ENCODE measurements around the gene OMG. TPM values are rescaled to one million over a fixed set of nuclear protein-coding genes. Genes with fewer than 3 reads are reported as not detected.

Gene OMG
- total RNA-seq, 1 experiment from 2014 or later, result 0.16 TPM

DNA sequence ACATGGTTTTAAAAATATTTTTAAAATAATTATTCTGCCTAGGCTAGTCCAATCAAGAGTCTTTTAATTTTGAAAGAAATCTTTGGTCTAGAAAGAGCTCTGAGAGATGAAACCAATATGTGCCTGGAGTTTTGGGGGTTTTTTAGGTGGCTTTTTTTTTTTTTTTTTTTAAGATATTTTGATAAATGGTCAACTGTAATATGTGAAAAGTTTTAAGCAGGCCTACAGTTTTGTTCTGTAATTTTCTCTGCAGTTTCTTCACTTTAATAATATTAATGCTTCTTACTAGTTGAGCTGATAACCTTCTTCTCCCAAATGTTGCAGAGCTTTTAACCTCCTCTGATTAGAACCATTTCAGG, 45.1 kb downstream of the OMG start:
- DNase-seq (ENCODE audit: unreplicated experiment), result no peak
- Mint-ChIP-seq H3K27ac (ENCODE audit: low read depth, unreplicated experiment) (no peak overlapping the region), H3K4me3 (ENCODE audit: unreplicated experiment) (no peak overlapping the region), H3K4me1 (ENCODE audit: insufficient read depth, unreplicated experiment) (peaks cover 24% of the 10 kb centered on the region), H3K27me3 (ENCODE audit: insufficient read depth, unreplicated experiment) (no peaks in the 10 kb centered on the region), H3K9me3 (ENCODE audit: unreplicated experiment) (no peaks in the 10 kb centered on the region), H3K36me3 (ENCODE audit: insufficient read depth, unreplicated experiment) (peaks cover 27% of the 10 kb centered on the region)
- BruUV-seq (replicated peaks), result no TSS peak
- POLR2A ChIA-PET, result interaction anchor here (0.8 to 3.4 kb wide), 6 partner anchors 29 to 109 kb away, joined by 3 to 7 read pairs (median 4); no protein-coding TSS in a partner anchor
- TF ChIP-seq, protein P1, sequence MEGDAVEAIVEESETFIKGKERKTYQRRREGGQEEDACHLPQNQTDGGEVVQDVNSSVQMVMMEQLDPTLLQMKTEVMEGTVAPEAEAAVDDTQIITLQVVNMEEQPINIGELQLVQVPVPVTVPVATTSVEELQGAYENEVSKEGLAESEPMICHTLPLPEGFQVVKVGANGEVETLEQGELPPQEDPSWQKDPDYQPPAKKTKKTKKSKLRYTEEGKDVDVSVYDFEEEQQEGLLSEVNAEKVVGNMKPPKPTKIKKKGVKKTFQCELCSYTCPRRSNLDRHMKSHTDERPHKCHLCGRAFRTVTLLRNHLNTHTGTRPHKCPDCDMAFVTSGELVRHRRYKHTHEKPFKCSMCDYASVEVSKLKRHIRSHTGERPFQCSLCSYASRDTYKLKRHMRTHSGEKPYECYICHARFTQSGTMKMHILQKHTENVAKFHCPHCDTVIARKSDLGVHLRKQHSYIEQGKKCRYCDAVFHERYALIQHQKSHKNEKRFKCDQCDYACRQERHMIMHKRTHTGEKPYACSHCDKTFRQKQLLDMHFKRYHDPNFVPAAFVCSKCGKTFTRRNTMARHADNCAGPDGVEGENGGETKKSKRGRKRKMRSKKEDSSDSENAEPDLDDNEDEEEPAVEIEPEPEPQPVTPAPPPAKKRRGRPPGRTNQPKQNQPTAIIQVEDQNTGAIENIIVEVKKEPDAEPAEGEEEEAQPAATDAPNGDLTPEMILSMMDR (IDR thresholded peaks at IDR 0.05; ENCODE audit: unreplicated experiment), result no peak
- intact Hi-C loops (cut with micrococcal nuclease), result no loop called here
- CTCF ChIA-PET, result interaction anchor here (1.7 kb wide), 1 partner anchor 17 kb away, joined by 4 read pairs; no protein-coding TSS in a partner anchor

DNA sequence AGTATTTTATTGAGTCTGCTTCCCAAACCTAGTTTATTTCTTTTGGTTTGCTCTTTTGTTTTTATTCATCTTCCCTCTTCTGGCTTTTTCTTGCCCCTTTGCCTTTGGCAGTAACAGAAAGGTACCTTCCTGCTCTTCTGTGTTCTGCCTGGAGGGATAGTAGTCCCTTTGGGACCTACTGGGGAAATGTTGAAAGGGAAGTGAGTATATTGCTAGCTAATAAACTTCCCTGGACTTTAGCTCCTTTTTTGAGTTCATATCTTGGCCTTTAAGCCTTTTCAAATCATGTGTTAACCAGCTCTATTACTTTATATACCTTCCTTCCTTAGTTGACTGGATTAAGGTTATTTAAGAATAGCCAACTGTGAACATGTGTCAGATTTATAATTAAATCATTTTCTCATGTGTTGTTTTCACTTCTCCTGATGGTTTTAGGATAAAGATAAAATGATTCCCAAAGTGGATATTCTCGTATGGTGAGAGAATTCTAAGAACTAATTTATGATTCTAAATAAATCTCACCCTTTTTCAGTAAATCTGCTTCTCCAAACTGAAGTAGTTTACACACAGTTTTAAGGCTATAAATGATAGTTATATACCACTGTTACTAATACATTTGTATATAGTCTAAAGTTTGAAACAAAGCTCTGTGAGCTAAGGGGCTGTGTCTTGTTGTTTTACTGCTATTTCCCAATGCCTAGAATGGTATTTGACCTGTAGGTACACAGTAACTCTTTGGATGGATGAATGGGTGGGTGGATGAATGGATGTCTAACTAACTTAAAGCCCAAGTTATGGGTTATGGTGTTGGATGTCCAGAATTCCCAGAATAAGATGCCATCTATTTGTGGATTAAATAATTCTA, 45.7 kb downstream of the OMG start:
- no peaks in the 10 kb centered on the region for H3K27me3 Mint-ChIP-seq (ENCODE audit: insufficient read depth, unreplicated experiment)
- intact Hi-C loops (cut with micrococcal nuclease), result no loop called here
- no peaks in the 10 kb centered on the region for H3K9me3 Mint-ChIP-seq (ENCODE audit: unreplicated experiment)
- ChIA-PET POLR2A (interaction anchor here (0.8 to 3.4 kb wide), 7 partner anchors 10 to 109 kb away, joined by 3 to 7 read pairs (median 3); no protein-coding TSS in a partner anchor), CTCF (interaction anchor here (0.5 to 1.7 kb wide), 4 partner anchors 18 to 157 kb away, joined by 3 to 5 read pairs (median 4); no protein-coding TSS in a partner anchor)
- peaks cover 27% of the 10 kb centered on the region for H3K36me3 Mint-ChIP-seq (ENCODE audit: insufficient read depth, unreplicated experiment)
- H3K4me3 Mint-ChIP-seq (ENCODE audit: unreplicated experiment), result no peak overlapping the region
- TF ChIP-seq, protein P1 (IDR thresholded peaks at IDR 0.05; ENCODE audit: unreplicated experiment), result no peak
- peak overlapping the region; percentile 74 for H3K27ac Mint-ChIP-seq (ENCODE audit: low read depth, unreplicated experiment)
- peaks cover 24% of the 10 kb centered on the region for H3K4me1 Mint-ChIP-seq (ENCODE audit: insufficient read depth, unreplicated experiment)
- DNase-seq (ENCODE audit: unreplicated experiment), result peak; percentile 1
- BruUV-seq (replicated peaks), result no TSS peak

DNA sequence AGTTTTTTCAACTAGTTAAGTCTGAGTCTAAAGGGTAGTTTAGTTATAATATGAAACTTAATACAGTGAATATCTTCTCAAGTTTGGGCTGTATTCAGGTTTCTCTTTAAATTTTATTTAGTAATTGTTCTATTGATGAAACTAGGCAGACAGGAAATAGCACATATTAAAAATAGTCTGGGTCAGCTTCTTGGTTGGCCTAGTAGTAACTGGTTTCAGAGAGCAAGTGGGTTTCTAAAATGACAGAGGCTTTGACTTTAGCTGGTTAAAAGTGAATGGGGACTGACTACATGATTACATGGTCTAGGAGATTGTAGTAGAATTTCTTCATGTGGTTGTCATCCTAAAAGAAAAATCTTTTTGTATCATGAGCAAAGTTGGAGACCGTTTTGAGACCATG, 46.8 kb downstream of the OMG start:
- no TSS peak for BruUV-seq (replicated peaks)
- Mint-ChIP-seq H3K27ac (ENCODE audit: low read depth, unreplicated experiment) (peak overlapping the region; percentile 39), H3K27me3 (ENCODE audit: insufficient read depth, unreplicated experiment) (no peaks in the 10 kb centered on the region), H3K9me3 (ENCODE audit: unreplicated experiment) (no peaks in the 10 kb centered on the region), H3K36me3 (ENCODE audit: insufficient read depth, unreplicated experiment) (peaks cover 24% of the 10 kb centered on the region), H3K4me3 (ENCODE audit: unreplicated experiment) (no peak overlapping the region), H3K4me1 (ENCODE audit: insufficient read depth, unreplicated experiment) (peaks cover 24% of the 10 kb centered on the region)
- intact Hi-C loops (cut with micrococcal nuclease), result no loop called here
- ChIA-PET CTCF (interaction anchor here (0.5 kb wide), 1 partner anchor 156 kb away, joined by 3 read pairs; no protein-coding TSS in a partner anchor), POLR2A (interaction anchor here (1.5 to 3.4 kb wide), 2 partner anchors 11 to 90 kb away, joined by 3 to 7 read pairs; no protein-coding TSS in a partner anchor)
- no peak for DNase-seq (ENCODE audit: unreplicated experiment)
- TF ChIP-seq, protein P1 (IDR thresholded peaks at IDR 0.05; ENCODE audit: unreplicated experiment), result no peak

DNA sequence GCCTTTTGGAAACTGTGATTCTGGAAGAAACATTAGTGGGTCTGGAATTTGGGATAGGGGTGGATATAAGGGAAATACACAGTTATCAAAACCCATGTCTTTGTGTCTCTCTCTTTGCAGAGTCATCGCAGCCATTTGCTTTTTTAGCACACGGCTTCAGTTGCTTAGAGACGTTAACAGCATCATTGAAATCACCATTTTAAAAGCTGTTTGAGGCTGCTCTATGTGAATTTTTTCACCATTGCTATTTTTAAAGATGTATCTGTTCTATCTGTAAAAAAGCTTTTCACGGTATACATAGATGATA, 47.3 kb downstream of the OMG start:
- no TSS peak for BruUV-seq (replicated peaks)
- DNase-seq (ENCODE audit: unreplicated experiment), result no peak
- H3K27ac Mint-ChIP-seq (ENCODE audit: low read depth, unreplicated experiment), result peak overlapping the region; percentile 39
- TF ChIP-seq, protein P1 (IDR thresholded peaks at IDR 0.05; ENCODE audit: unreplicated experiment), result no peak
- CTCF ChIA-PET, result no interaction called here
- H3K4me3 Mint-ChIP-seq (ENCODE audit: unreplicated experiment), result no peak overlapping the region
- H3K27me3 Mint-ChIP-seq (ENCODE audit: insufficient read depth, unreplicated experiment), result no peaks in the 10 kb centered on the region
- POLR2A ChIA-PET, result interaction anchor here (1.3 to 3.4 kb wide), 2 partner anchors 15 to 90 kb away, joined by 4 to 7 read pairs; no protein-coding TSS in a partner anchor
- no peaks in the 10 kb centered on the region for H3K9me3 Mint-ChIP-seq (ENCODE audit: unreplicated experiment)
- H3K4me1 Mint-ChIP-seq (ENCODE audit: insufficient read depth, unreplicated experiment), result peaks cover 24% of the 10 kb centered on the region
- peaks cover 19% of the 10 kb centered on the region for H3K36me3 Mint-ChIP-seq (ENCODE audit: insufficient read depth, unreplicated experiment)
- intact Hi-C loops (cut with micrococcal nuclease), result no loop called here
